ENCODE data around the gene MRC2.

Gene MRC2

DNA sequence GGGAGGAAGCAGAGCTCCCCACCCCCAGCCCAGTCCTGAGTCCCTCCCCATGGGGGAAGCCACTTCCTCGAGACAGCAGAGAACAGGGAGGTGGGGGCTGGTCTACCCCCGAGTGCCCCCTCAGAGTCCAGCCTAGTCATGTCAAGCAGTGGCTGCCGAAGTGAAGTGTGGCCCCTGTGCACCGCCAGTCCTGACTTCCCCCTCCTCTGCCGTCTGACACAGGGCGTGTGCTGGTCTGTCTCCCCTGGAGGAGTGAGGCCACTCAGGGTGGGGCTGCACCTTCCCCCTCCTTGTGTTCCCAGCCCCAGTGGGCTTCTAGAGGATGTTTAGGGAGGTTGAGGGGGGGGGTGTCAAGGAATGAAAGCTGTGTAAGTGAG, 46.9 kb downstream of the MRC2 start (continued):
- TF ChIP-seq TSHZ2 (CRISPR knock-in tag; IDR thresholded peaks at IDR 0.05) (no peak), BACH2 (CRISPR knock-in tag; IDR thresholded peaks at IDR 0.05; ENCODE audit: borderline replicate concordance) (no peak), PPARA (CRISPR knock-in tag; IDR thresholded peaks at IDR 0.05; ENCODE audit: borderline replicate concordance) (no peak)

- no peak for TF ChIP-seq ZNF565 (CRISPR knock-in tag; conservative IDR thresholded peaks at IDR 0.05; ENCODE audit: low read depth)
- TF ChIP-seq ZC3H10 (CRISPR knock-in tag; IDR thresholded peaks at IDR 0.05): no peak
- no peak for TF ChIP-seq CREB5 (CRISPR knock-in tag; IDR thresholded peaks at IDR 0.05; ENCODE audit: low read depth)
- TF ChIP-seq SNAI2 (CRISPR knock-in tag; IDR thresholded peaks at IDR 0.05): no peak
- no peak for TF ChIP-seq ZNF8 (CRISPR knock-in tag; IDR thresholded peaks at IDR 0.05)
- no peak for TF ChIP-seq PPARA (CRISPR knock-in tag; IDR thresholded peaks at IDR 0.05; ENCODE audit: borderline replicate concordance)
- TF ChIP-seq ARNTL (CRISPR knock-in tag; IDR thresholded peaks at IDR 0.05; ENCODE audit: borderline replicate concordance, low read depth): no peak
- no peak for TF ChIP-seq TOX (CRISPR knock-in tag; IDR thresholded peaks at IDR 0.05; ENCODE audit: borderline replicate concordance)
- TF ChIP-seq, protein P1, sequence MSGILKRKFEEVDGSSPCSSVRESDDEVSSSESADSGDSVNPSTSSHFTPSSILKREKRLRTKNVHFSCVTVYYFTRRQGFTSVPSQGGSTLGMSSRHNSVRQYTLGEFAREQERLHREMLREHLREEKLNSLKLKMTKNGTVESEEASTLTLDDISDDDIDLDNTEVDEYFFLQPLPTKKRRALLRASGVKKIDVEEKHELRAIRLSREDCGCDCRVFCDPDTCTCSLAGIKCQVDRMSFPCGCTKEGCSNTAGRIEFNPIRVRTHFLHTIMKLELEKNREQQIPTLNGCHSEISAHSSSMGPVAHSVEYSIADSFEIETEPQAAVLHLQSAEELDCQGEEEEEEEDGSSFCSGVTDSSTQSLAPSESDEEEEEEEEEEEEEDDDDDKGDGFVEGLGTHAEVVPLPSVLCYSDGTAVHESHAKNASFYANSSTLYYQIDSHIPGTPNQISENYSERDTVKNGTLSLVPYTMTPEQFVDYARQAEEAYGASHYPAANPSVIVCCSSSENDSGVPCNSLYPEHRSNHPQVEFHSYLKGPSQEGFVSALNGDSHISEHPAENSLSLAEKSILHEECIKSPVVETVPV (CRISPR knock-in tag; IDR thresholded peaks at IDR 0.05): no peak
- TF ChIP-seq TSHZ2 (CRISPR knock-in tag; IDR thresholded peaks at IDR 0.05): no peak
- no peak for TF ChIP-seq GLIS3 (CRISPR knock-in tag; IDR thresholded peaks at IDR 0.05)
- TF ChIP-seq, protein P2, sequence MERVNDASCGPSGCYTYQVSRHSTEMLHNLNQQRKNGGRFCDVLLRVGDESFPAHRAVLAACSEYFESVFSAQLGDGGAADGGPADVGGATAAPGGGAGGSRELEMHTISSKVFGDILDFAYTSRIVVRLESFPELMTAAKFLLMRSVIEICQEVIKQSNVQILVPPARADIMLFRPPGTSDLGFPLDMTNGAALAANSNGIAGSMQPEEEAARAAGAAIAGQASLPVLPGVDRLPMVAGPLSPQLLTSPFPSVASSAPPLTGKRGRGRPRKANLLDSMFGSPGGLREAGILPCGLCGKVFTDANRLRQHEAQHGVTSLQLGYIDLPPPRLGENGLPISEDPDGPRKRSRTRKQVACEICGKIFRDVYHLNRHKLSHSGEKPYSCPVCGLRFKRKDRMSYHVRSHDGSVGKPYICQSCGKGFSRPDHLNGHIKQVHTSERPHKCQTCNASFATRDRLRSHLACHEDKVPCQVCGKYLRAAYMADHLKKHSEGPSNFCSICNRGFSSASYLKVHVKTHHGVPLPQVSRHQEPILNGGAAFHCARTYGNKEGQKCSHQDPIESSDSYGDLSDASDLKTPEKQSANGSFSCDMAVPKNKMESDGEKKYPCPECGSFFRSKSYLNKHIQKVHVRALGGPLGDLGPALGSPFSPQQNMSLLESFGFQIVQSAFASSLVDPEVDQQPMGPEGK (CRISPR knock-in tag; IDR thresholded peaks at IDR 0.05; ENCODE audit: borderline replicate concordance): no peak
- TF ChIP-seq, protein P3, sequence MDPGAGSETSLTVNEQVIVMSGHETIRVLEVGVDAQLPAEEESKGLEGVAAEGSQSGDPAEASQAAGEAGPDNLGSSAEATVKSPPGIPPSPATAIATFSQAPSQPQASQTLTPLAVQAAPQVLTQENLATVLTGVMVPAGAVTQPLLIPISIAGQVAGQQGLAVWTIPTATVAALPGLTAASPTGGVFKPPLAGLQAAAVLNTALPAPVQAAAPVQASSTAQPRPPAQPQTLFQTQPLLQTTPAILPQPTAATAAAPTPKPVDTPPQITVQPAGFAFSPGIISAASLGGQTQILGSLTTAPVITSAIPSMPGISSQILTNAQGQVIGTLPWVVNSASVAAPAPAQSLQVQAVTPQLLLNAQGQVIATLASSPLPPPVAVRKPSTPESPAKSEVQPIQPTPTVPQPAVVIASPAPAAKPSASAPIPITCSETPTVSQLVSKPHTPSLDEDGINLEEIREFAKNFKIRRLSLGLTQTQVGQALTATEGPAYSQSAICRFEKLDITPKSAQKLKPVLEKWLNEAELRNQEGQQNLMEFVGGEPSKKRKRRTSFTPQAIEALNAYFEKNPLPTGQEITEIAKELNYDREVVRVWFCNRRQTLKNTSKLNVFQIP (CRISPR knock-in tag; IDR thresholded peaks at IDR 0.05; ENCODE audit: borderline replicate concordance, low read depth): no peak
- no peak for TF ChIP-seq BACH2 (CRISPR knock-in tag; IDR thresholded peaks at IDR 0.05; ENCODE audit: borderline replicate concordance)
- no peak for TF ChIP-seq ISL1 (CRISPR knock-in tag; IDR thresholded peaks at IDR 0.05)
- no peak for TF ChIP-seq TCF4 (CRISPR knock-in tag; IDR thresholded peaks at IDR 0.05; ENCODE audit: borderline replicate concordance)
- no peak for TF ChIP-seq ZNF70 (CRISPR knock-in tag; IDR thresholded peaks at IDR 0.05)
- no peak for TF ChIP-seq ZFP3 (CRISPR knock-in tag; IDR thresholded peaks at IDR 0.05)
- no peak for TF ChIP-seq ZFP30 (CRISPR knock-in tag; IDR thresholded peaks at IDR 0.05)
- no peak for TF ChIP-seq OSR1 (CRISPR knock-in tag; IDR thresholded peaks at IDR 0.05)
- ATAC-seq: no peak
These were observed 47.4 kb downstream of the MRC2 start for GRCh38 chr17:62674841-62675240.

Data from SK-N-SH treated with all-trans-retinoic acid at 6 μM for 48 hours (cell line).